Lung (tissue), 12 donors: Measurements from ENCODE around the gene PDE4B. TPM values are rescaled to one million over a fixed set of nuclear protein-coding genes. Genes with fewer than 3 reads are reported as not detected.

Source experiments
- ATAC-seq: fragments of 200-7000 bp; cut with Tn5 transposase; one replicate; pipeline ENCODE4 v1.9.1; 2020; ENCODE audit warnings: moderate number of reproducible peaks; ENCODE audit not compliant: insufficient read depth, low FRiP score
- DNase-seq, 3 donors: peaks; one replicate each; pipeline ENCODE4 v3.0.0-alpha.2; 2013 to 2017
- H3K27ac ChIP-seq, 2 donors: one replicate each; pipeline ENCODE4 v1.5.1; 2013; ENCODE audit warnings: mild to moderate bottlenecking in 2 of 2, moderate library complexity in 2 of 2, control low read depth in 1 of 2, inconsistent platforms in 1 of 2, low read depth in 1 of 2, low read length in 1 of 2
- H3K27me3 ChIP-seq, 3 donors: one replicate each; pipeline ENCODE4 v1.5.1; 2013; ENCODE audit warnings: low read length in 2 of 3; ENCODE audit not compliant: control insufficient read depth in 3 of 3, insufficient read depth in 3 of 3
- H3K36me3 ChIP-seq, 4 donors: one replicate each; pipeline ENCODE4 v1.5.1; 2013; ENCODE audit warnings: low read length in 4 of 4, mild to moderate bottlenecking in 1 of 4, moderate library complexity in 1 of 4; ENCODE audit not compliant: control insufficient read depth in 4 of 4, insufficient read depth in 4 of 4
- H3K4me1 ChIP-seq, 5 donors: one replicate each; pipeline ENCODE4 v1.5.1; 2013; ENCODE audit warnings: low read length in 5 of 5, mild to moderate bottlenecking in 2 of 5, moderate library complexity in 1 of 5; ENCODE audit not compliant: control insufficient read depth in 5 of 5, insufficient read depth in 5 of 5
- H3K4me3 ChIP-seq: one replicate; pipeline ENCODE4 v1.5.1; 2013; ENCODE audit warnings: mild to moderate bottlenecking, control low read depth, moderate library complexity
- H3K9ac ChIP-seq, 2 donors: one replicate each; pipeline ENCODE4 v1.5.1; 2013; ENCODE audit warnings: low read length in 2 of 2, control low read depth in 1 of 2; ENCODE audit not compliant: insufficient read depth in 1 of 2
- H3K9me3 ChIP-seq, 4 donors: one replicate each; pipeline ENCODE4 v1.5.1; 2013; ENCODE audit warnings: low read length in 3 of 4, mild to moderate bottlenecking in 1 of 4, moderate library complexity in 1 of 4; ENCODE audit not compliant: control insufficient read depth in 4 of 4, insufficient read depth in 3 of 4
- CTCF ChIP-seq: IDR thresholded peaks from 2 replicates; pipeline ENCODE4 v1.5.1; 2012; ENCODE audit warnings: mild to moderate bottlenecking; ENCODE audit errors: control extremely low read depth, extremely low read depth
- WGBS, 2 donors: extraction: QIAGEN DNeasy Blood & Tissue Kit; methylation state at CpG; one replicate each; pipeline ENCODE4 v1.1.7; 2013; 5-methylcytosine and 5-hydroxymethylcytosine counted together
- polyA plus RNA-seq, 2 donors: library from polyadenylated mRNA; stranded (reverse); fragments of 200-250 nt; gene quantifications; one replicate each; pipeline ENCODE4 v1.2.1, GENCODE V29; 2013
- total RNA-seq, 2 donors: library from RNA; depleted of rRNA in 1 of 2; stranded (reverse); fragments of >200 nt in 1 of 2; gene quantifications; one replicate each; pipeline ENCODE4 v1.2.1, GENCODE V29; 2014 to 2021
- donor health status: control.
- donor health status: control.
- donor health status: Bipolar disorder and iron deficiency.
- donor health status: healthy.
- donor health status: DM: yes; HTN: yes; CAD: no.

Gene PDE4B
- total and polyA plus RNA-seq, 4 donors, result 4.0 to 96.2 (median 20.2) TPM

DNA sequence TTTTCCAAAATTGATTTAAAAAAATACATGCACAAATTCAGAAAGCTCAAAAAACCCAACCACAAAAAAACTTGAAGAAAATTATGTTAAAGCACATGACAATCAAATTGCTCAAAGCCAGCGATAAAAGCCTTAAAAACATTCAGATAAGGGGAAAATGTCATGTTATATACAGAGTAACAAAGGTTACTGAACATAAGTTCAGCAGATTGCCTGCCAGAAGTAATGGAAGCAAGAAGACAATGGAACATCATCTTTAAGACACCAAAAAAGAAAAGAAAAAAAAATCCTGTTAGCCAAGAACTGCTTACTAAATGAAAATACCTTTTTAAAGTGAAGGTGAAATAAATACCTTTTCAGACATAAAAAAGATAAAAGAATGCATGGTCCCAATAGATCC, 594.0 kb downstream of the PDE4B start:
- H3K4me3 ChIP-seq, result no peak overlapping the region
- no peak overlapping the region for H3K27ac ChIP-seq
- H3K4me1 ChIP-seq, result peaks cover 0 to 5% (median 5%) of the 10 kb centered on the region in 5 donors
- ATAC-seq (no peak), DNase-seq (no peak)
- H3K36me3 ChIP-seq, result no peaks in the 10 kb centered on the region
- H3K9me3 ChIP-seq, result peaks cover 0 to 8% (median under 1%) of the 10 kb centered on the region in 4 donors
- WGBS, 2 donors, result 92 to 94% methylated on average over 1 of the region's 1 CpG
- TF ChIP-seq CTCF, result no peak
- no peak overlapping the region for H3K9ac ChIP-seq
- no peaks in the 10 kb centered on the region for H3K27me3 ChIP-seq

DNA sequence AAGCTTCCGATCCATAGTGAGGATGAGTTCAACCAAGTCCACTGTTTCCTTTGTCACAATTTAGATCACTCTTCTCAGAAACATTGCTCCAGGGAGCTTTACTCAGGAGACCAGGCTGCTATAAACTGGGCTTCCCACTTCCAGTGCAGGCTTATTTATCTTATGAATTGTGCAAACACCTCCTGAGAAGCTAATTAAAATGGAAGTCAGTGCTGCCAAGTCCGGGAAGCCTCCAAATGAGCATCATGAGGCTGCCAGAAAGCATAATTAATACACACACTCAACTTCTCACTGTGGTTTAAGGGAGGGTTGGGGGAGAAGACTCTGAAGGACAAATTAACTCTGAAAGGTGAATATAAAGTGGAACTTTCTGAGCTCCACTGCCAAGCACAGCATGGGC, 596.2 kb downstream of the PDE4B start:
- Histone ChIP-seq H3K4me3 (no peak overlapping the region), H3K27me3 (no peaks in the 10 kb centered on the region), H3K9ac (no peak overlapping the region), H3K4me1 (peaks cover 0 to 2% (median 0%) of the 10 kb centered on the region in 5 donors), H3K27ac (no peak overlapping the region), H3K9me3 (peaks cover 0 to 4% (median under 1%) of the 10 kb centered on the region in 4 donors), H3K36me3 (no peaks in the 10 kb centered on the region)
- DNase-seq (no peak), ATAC-seq (no peak)
- TF ChIP-seq CTCF, result no peak
- WGBS, 2 donors, result 71 to 81% methylated on average over 2 of the region's 2 CpGs

DNA sequence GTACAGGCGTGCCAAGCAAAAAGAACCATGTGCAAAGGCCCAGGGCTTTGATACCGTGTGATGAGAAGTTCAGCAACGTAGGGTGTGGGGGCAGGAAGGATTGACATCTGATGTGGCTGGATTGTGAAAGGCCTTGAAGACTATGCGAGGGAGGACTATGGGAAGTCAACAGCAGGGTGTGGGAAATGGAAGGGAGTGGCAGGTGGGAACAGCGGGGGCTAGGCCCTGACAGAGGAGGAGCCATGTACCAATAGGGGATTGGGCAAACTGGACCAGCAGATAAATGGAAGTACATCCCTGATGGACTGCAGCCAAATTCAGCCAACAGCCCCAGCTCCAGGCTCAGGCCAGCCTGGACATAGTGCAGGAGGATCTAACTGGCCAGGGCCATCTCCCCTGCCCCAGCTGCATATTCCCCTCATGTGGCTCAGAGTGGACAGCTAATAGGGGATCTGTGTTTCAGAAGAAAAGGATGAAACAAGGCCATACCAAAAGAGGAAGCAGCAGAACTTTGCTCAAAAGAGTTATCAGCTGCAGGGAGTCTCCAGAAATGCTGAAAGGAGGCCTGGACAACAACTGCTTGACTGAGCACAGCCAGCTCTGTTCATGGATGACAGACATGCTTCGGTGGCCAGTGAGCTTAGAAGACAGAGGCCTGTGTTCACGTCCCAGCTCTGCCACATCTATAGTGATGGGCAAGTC, 601.0 kb downstream of the PDE4B start:
- WGBS, 2 donors, result 42 to 82% methylated on average over 7 of the region's 7 CpGs
- no peak for DNase-seq
- no peak for ATAC-seq
- Histone ChIP-seq H3K9ac (no peak overlapping the region), H3K27ac (peak overlapping the region in 1 of 2 donors; percentile 21), H3K4me1 (peaks cover 0 to 6% (median 0%) of the 10 kb centered on the region in 5 donors), H3K36me3 (no peaks in the 10 kb centered on the region), H3K27me3 (no peaks in the 10 kb centered on the region), H3K4me3 (no peak overlapping the region), H3K9me3 (peaks cover 0 to 1% (median 0%) of the 10 kb centered on the region in 4 donors)
- TF ChIP-seq CTCF, result no peak
